GM06990 (cell line): ENCODE results near the gene SBF2.
"Not testable (repeated sequence)": the region's sequence is repeated elsewhere in the genome, so short reads cannot be mapped to it uniquely, and the experiment has no call there.

Source experiments
- DNase-seq: peaks from one replicate; pipeline ENCODE4 v3.0.0-alpha.2; 2011; ENCODE audit not compliant: insufficient read length; ENCODE audit errors: extremely low read depth
- H3K27me3 ChIP-seq: replicated peaks from 2 replicates; pipeline ENCODE4 v1.6.0; 2011; ENCODE audit warnings: low read length; ENCODE audit not compliant: control insufficient read depth, insufficient read depth
- H3K36me3 ChIP-seq: 2 replicates; pipeline ENCODE4 v1.5.1; 2011; ENCODE audit warnings: low read length; ENCODE audit not compliant: control insufficient read depth, insufficient read depth
- H3K4me3 ChIP-seq: replicated peaks from 2 replicates; pipeline ENCODE4 v1.5.1; 2011; ENCODE audit warnings: low read depth, mild to moderate bottlenecking, control low read depth, low read length
- TF ChIP-seq, protein P1 (sequence below): IDR thresholded peaks from 2 replicates; pipeline ENCODE4 v1.5.1; 2011; ENCODE audit warnings: low read length, control low read depth, mild to moderate bottlenecking, inconsistent platforms; ENCODE audit not compliant: insufficient read depth, poor library complexity, severe bottlenecking

The SBF2 gene

DNA sequence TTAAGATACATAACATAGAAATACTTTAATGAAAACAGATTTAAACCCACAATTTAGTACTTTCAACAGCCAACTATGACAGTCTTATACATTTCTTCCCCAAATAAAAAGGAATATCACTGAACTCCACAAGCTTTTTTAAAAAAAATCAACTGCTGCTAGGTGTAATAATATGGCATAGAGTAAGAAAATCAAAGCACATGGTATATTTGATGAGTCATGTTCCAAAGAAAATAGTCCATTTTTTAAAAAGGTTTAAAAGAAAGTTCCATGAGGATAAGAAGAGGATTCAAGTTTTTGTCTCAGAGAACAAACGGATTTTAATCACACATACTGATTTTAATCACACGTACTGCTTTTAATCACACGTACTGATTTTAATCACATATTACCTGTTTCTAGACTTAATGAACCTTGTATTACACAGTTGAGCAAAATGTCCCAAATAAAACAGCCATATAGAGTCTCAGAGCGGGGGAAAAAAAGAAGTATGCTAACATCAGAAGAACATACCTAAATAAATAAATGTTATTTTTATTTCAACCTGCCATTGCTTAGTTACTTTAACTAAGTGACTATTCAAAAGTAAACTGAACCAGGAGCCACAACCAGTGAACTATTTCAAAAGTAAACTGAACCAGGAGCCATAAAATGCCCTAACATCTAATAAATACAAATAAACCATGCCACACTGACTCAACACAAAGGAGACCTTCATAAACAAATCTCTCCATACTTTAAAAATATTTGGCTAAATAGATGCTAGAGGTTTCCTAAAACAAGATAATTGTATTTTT lies 198.4 kb downstream of the SBF2 start:
- TF ChIP-seq, protein P1, sequence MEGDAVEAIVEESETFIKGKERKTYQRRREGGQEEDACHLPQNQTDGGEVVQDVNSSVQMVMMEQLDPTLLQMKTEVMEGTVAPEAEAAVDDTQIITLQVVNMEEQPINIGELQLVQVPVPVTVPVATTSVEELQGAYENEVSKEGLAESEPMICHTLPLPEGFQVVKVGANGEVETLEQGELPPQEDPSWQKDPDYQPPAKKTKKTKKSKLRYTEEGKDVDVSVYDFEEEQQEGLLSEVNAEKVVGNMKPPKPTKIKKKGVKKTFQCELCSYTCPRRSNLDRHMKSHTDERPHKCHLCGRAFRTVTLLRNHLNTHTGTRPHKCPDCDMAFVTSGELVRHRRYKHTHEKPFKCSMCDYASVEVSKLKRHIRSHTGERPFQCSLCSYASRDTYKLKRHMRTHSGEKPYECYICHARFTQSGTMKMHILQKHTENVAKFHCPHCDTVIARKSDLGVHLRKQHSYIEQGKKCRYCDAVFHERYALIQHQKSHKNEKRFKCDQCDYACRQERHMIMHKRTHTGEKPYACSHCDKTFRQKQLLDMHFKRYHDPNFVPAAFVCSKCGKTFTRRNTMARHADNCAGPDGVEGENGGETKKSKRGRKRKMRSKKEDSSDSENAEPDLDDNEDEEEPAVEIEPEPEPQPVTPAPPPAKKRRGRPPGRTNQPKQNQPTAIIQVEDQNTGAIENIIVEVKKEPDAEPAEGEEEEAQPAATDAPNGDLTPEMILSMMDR, result no peak
- H3K4me3 ChIP-seq, result no peak overlapping the region
- no peaks in the 10 kb centered on the region for H3K36me3 ChIP-seq
- no peak for DNase-seq
- H3K27me3 ChIP-seq, result no peaks in the 10 kb centered on the region

DNA sequence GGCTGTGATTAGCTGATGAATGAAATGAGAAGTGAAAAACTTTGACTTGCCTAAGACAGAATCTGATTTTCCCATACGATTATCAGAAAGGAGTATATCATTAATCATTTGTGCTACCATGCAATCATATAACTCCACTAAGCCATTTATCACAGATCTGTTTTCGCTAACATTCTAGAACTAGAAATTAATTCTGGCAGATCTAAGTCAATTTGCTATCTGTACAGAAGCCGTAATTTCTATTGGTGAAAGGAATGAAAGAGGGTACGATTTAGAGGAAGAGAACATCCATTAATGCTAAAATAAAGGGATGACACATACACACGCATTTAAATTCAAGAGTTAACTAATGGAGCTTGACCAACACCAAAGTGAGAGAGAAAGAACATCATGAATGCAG lies 201.6 kb downstream of the SBF2 start:
- no peaks in the 10 kb centered on the region for H3K36me3 ChIP-seq
- TF ChIP-seq, protein P1, result no peak
- no peaks in the 10 kb centered on the region for H3K27me3 ChIP-seq
- DNase-seq, result no peak
- H3K4me3 ChIP-seq, result no peak overlapping the region

DNA sequence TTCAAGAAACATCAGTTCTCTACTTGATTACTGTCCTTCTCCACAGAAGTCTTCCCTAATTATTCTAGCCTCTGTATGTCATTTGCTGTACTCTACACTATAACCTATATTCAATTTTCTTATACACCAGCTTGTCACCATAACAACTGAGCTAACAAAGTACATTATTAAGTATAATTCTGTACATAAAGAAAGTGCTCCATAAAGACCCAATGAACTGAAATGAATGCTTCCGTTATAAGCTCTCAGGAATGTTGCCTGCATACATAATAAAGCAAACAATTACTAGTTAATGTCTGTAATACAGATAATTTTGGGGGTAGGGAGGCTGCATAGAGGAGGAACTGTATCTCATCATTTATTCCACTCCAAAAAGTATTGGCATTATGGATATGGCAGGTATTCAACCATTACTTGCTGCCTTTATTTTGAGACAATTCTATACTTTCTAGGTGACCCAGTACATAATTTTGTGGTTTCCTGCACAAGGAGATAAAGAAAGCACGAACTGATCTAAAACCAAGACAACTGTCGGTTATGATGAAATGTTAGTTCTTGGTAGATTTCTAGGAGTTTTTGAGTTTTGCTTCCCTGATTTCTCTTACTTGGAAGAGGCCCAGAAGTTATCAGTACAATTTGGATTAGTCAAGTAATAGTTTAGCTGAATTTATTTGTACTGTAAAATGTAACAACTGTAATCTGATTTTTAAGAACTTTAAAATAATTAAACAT lies 202.5 kb downstream of the SBF2 start:
- no peaks in the 10 kb centered on the region for H3K36me3 ChIP-seq
- DNase-seq, result no peak
- TF ChIP-seq, protein P1, result no peak
- H3K4me3 ChIP-seq, result no peak overlapping the region
- H3K27me3 ChIP-seq, result no peaks in the 10 kb centered on the region

DNA sequence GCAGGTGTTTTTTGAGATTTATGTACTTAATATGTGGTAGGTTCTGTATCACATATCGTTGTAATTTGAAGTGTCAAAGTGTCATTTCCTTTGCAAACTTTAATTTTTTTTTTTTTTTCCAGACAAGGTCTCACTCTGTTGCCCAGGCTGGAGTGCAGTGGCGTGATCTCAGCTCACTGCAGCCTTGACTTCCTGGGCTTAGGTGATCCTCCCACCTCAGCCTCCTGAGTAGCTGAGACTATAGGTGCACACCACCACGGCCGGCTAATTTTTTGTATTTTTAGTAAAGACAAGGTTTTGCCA lies 206.1 kb downstream of the SBF2 start:
- not testable (repeated sequence) for H3K36me3 ChIP-seq, H3K27me3 ChIP-seq, DNase-seq, H3K4me3 ChIP-seq

DNA sequence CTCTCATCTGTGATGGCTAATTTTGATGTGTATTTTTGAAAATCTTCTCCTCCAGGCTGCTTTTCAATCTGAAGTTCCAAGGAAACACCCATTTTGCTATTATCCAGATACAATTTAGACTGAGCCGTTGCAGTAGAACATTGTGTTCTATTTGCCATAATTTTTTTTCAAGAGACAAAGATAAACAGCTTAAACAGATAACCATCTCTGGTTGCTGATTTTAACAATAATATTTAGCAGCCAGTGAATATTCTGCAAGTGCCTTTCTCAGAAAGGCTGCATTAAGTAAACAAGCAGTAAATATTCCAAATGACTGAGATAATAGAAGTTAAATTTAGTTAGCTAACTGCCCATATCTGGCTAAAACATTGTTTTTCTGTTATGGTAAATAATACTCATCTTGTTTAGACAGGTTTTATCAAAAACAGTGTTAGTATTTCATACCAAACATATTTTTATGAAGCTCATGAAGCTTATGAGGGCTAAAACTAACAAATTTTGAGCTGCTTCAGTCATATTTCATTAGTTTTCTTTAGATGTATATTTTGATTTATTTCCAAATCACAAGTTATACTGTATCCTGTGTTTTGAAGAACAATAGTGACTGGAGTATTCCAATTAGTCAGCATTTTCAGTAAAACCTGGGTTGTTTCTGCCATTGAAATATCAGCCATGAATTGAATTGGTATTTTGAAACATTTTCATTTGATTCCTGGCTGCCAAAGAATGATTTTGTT lies 206.7 kb downstream of the SBF2 start:
- DNase-seq, result no peak
- no peaks in the 10 kb centered on the region for H3K27me3 ChIP-seq
- H3K36me3 ChIP-seq, result no peaks in the 10 kb centered on the region
- TF ChIP-seq, protein P1, result no peak
- H3K4me3 ChIP-seq, result no peak overlapping the region

DNA sequence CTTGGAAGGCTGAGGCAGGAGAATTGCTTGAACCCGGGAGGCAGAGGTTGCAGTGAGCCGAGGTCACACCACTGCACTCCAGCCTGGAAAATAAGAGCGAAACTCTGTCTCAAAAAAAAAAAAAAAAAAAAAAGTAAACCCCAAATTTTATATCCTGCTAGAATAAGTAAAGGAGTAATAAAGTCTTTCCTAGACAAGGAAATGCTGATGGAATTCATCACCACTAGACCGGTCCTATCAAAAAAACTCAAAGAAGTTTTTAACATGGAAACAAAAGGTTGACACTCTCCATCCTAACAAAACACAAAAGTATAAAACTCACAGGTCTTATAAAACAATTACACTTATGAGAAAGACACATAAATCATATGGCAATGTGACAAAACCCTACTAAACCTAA lies 213.9 kb downstream of the SBF2 start:
- no peak for DNase-seq
- TF ChIP-seq, protein P1, result no peak
- no peak overlapping the region for H3K4me3 ChIP-seq
- no peaks in the 10 kb centered on the region for H3K27me3 ChIP-seq
- H3K36me3 ChIP-seq, result no peaks in the 10 kb centered on the region
